IPS-NIHi7 (cell line): ENCODE data around the gene SPATA2L.
"Not testable (repeated sequence)": the region's sequence is repeated elsewhere in the genome, so short reads cannot be mapped to it uniquely, and the experiment has no call there.

ENCODE experiments used
- DNase-seq: peaks from one replicate; pipeline ENCODE4 v3.0.0; 2012; ENCODE audit warnings: mixed read lengths; ENCODE audit errors: extremely low spot score

Gene SPATA2L

DNA sequence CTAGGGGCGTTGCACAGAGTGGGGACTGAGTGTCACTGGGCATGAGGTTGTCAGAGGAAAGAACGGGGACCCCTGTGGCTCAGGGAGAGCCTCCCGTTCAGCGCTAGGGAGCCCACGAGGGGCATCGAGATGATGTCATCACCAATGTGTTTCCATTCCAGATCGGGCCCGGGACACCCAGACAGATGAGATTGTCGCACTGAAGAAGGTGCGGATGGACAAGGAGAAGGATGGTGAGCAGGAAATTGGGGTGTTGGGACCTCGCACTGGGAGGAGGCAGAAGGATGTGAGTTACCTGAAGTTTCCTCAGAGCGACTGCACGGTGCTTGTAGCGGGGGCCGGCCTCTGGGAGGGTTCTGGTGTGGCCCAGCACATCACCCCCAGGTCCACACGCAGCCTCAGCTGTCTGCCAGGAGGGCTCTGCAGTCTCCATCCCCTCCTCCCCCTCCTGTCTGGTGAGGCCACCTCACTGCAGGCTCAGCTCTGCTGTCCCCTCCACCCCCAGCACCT, 11.1 kb downstream of the SPATA2L start:
- no peak for DNase-seq

- DNase-seq, result not testable (repeated sequence)
These were observed 11.9 kb downstream of the SPATA2L start for GRCh38 chr16:89689621-89690020.

GRCh38 chr16:89689142-89689541, 12.4 kb downstream of the SPATA2L start:
- DNase-seq, result no peak

- DNase-seq, result no peak
These were observed 13.1 kb downstream of the SPATA2L start for GRCh38 chr16:89688395-89688794.

DNA sequence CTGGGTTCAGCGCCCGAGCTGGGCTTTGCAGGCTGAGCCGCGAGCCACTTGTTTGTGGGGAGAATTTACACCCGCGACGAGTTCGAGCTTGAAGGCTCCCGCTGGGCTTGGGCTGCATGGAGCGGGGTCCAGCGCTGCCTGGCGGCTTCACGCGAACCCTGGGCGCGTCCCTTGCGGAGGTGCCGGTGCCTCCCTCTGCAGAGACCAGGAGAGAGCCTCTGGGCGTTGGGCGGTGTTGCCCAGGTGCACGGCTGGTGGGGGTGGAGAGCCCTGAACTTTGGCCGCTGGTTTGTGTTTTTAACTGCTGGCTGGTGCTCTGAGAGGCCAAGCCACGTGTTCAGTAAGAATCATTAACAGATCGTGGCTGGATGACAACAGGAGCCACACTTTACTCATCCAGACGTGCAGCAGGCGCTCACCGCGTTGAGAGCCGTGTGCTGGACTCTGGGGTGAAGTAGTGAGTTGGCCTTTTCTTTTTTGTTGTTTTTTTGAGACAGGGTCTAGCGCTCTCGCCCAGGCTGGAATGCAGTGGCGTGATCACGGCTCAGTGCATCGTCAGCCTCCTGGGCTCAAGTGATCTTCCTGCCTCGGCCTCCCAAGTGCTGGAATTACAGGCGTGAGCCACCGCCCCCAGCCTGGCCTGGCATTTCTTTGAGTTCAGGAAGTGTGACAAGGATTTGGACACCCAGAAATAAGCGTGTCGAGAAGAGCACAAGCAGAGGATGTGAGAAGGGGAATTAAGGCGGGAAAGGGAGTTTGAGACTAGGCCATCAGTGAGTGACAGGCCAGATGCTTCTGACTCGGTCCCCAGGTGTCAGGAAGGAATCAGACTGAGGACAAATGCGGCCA, 14.2 kb downstream of the SPATA2L start:
- DNase-seq, result no peak

DNA sequence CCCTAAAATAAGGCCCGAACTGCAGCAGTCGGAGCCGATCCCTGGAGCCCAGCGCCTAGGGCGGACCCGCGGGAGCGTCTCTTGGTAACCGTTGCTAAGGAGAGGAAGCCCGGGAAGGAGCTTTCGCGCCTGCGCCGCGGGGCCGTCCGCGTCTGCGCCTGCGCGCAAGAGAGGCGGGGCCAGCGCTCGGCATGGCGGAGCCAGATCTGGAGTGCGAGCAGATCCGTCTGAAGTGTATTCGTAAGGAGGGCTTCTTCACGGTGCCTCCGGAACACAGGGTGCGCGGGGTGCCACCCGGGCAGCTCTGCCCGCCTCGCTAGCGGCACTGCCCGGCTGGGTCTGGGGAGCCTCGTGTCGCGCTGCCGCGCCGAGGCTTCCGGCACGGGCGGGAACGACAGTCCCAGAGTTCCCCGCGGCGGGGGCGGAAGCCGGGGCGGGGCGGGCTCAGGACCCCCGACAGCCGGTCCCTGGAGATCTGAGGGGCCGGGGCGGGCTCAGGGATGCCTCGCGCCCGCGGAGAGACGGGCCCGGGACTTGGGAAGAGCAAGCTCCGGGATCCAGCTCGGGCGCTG, 14.9 kb downstream of the SPATA2L start, which contains the start of gene CDK10:
Gene CDK10, plus strand, starts transcription at position 170 of the 572 bp plus-strand sequence. Its CDS starts 22 bp downstream, at position 192.
- peak; percentile 98 for DNase-seq

GRCh38 chr16:89685916-89686315, 15.6 kb downstream of the SPATA2L start:
- no peak for DNase-seq

DNA sequence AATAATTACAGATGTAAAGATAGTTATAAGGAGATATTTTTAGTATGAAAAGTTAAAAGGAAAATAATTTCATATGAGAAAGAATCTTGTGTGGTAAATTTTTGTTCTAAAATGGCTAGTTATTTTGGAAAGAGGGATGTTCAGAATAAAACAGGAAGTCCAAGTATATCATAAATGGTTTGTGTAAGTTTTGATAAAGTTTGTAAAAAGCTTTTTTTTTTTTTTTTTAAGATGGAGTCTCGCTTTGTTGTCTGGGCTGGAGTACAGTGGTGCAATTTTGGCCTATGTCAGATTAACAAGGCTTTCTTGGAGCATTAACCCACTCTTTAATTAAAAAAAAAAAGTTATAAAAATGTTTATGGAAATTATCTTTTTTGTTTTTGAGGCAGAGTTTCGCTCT, 23.2 kb downstream of the SPATA2L start:
- no peak for DNase-seq

DNA sequence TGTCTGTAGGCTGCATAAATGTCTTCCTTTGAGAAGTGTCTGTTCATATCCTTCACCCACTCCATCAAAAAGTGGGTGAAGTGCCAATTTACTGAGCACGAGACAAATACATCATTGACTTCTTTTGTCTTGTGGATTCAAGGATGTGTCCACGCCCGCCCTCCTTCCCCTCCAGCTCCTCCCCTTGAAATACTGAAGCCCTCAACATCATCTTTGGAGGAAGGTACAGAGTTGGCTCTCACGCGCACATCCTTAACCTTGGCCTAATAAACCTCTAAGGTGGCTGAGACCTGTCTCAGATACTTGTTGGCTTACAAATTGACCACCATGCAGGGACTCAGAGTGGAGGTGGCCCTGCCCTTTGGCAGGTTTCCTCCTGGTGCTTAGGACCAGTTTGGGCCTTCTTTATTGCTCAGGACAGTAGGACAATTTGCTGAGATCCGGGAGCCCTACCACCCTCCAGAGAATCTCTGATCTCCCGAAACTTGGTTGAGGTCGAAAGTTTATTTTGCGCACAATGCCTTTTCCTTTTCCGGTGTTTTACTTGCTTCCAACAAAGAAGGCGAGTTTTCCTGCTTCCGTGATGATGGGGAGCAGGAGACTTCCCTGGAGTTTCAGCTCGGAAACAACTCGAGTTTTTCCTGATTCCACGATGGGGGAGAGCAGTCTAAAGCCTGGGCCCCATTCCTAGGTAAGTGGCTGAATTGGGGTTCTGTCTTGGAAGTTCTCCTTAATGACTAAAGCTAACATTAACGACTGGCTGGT, 29.1 kb downstream of the SPATA2L start:
- DNase-seq, result no peak

- not testable (repeated sequence) for DNase-seq
These were observed 29.9 kb downstream of the SPATA2L start for GRCh38 chr16:89671565-89671964.

GRCh38 chr16:89670496-89671431, 30.7 kb downstream of the SPATA2L start:
- DNase-seq, result no peak

DNA sequence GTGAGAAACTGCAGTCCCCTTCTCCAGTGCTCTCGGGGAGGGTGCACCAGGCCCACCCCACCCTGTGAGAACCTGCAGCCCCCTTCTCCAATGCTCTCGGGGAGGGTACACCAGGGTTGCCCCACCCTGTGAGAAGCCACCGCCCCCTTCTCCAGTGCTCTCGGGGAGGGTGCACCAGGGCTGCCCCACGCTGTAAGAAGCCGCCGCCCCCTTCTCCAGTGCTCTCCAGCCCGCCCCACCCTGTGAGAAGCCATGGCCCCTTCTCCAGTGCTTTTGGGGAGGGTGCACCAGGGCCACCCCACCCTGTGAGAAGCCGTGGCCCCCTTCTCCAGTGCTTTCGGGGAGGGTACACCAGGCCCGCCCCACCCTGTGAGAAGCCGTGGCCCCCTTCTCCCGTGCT, 31.8 kb downstream of the SPATA2L start:
- DNase-seq, result no peak

GRCh38 chr16:89668790-89669158, 32.7 kb downstream of the SPATA2L start:
- DNase-seq, result no peak

GRCh38 chr16:89667633-89668032, 33.9 kb downstream of the SPATA2L start:
- no peak for DNase-seq

- not testable (repeated sequence) for DNase-seq
These were observed 34.5 kb downstream of the SPATA2L start for GRCh38 chr16:89667000-89667399.

GRCh38 chr16:89664238-89664637, 37.3 kb downstream of the SPATA2L start:
- DNase-seq, result not testable (repeated sequence)

- no peak for DNase-seq
These were observed 40.3 kb downstream of the SPATA2L start for GRCh38 chr16:89661215-89661614.

DNA sequence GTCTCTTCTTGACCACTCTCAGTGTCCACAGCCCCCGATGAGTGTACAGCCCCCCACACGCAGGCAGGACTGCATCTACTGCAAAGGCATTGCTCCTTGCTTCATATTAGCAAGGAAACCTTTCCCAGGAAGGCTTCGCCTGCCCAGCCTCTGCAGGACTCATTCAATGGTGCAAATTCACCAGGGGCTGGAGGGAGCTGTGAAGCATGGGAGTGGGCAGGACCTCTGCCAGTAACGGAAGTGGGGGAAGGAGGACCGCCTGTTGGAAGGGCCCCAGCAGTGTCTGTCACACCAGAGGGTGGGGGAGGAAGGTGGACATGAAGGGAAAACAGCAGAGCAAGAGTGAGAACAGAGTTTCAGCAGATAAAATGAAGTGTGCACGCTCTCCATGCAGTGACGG, 41.4 kb downstream of the SPATA2L start:
- DNase-seq, result no peak

GRCh38 chr16:89658221-89658879, 43.2 kb downstream of the SPATA2L start:
- DNase-seq, result peak; percentile 51

DNA sequence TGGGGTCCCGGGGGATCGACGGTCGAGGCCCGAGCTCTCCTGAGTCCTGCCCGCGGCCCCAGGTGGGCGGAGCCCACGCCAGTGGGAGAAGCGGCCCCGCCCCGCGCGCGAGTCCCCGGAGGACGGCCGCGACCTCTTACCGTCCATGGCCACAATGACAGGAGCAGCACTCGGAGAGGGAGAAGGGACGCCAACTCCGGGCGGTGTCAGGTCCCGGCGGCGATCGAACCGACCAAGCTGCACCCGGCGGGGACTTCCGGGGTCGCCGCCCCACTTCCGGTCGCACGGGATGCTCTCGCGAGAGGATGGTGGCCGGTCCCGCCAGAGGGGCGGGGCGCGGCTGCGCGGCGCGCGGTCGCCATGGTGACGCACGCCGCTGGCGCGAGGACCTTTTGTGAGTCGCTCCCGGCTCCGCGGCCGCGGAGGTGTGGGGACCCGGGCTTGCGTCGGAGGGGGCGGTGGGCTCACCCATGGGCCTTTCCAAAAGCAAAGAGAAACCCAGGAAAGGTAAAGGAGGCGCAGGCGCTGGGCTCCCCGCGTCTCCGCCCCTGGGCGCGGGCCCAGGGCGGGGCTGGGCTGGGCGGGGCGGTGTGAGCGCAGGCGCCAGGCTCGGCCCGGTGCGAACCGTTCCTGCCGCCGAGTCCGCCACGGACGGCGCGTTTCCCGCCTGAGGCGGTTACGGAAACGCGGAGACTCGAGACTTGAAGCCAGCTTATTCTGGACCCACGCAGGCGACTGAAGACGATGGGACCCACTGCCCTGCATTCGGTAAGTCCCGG, 43.9 kb downstream of the SPATA2L start, which contains the start of the genes CHMP1A and SPATA33:
Gene CHMP1A, minus strand, starts transcription at position 267 of the 779 bp plus-strand sequence. Its CDS starts 120 bp downstream, at position 147.
Gene SPATA33, plus strand, starts transcription at position 395 of the 779 bp plus-strand sequence. Its CDS starts 76 bp downstream, at position 471.
- DNase-seq, result peak; percentile 99
